B cell (primary cell): Measurements from ENCODE around the gene ATXN7L3. TPM values are rescaled to one million over a fixed set of nuclear protein-coding genes. Genes with fewer than 3 reads are reported as not detected.
A peak's percentile ranks its signal among the peaks of the same experiment; 100 is the strongest.

Source experiments
- ATAC-seq: fragments of 200-7000 bp; cut with Tn5 transposase; one replicate; pipeline ENCODE4 v1.10.0; 2021; ENCODE audit warnings: low read depth, mild to moderate bottlenecking, moderate number of reproducible peaks, moderate library complexity
- CTCF ChIA-PET: fragments of 350-600 bp; sonication (Branson Sonifier 250); formaldehyde crosslinking; loops from one replicate; lab custom pipeline; 2021; ENCODE audit warnings: antibody characterized with exemption, inconsistent platforms; lab: Charles Lee
- POLR2A ChIA-PET: fragments of 350-600 bp; sonication (Branson Sonifier 250); formaldehyde crosslinking; loops from one replicate; lab custom pipeline; 2021; ENCODE audit warnings: antibody characterized with exemption; lab: Charles Lee
- DNase-seq: peaks from one replicate; pipeline ENCODE4 v3.0.0; 2013
- H2AFZ ChIP-seq: 2 replicates; pipeline ENCODE4 v1.6.1; 2012; ENCODE audit warnings: mild to moderate bottlenecking, low read depth, low read length; ENCODE audit not compliant: insufficient read depth, poor library complexity, severe bottlenecking
- H3K27ac ChIP-seq, 2 donors: 1 replicate in 1 of 2; 2 replicates in 1 of 2; pipeline ENCODE4 v1.5.1; 2012 to 2013; ENCODE audit warnings: low read length in 2 of 2, mild to moderate bottlenecking in 2 of 2, moderate library complexity in 1 of 2
- H3K27me3 ChIP-seq, 4 experiments: fragments of 200-600 bp in 1 of 4; sonication (generic) in 1 of 4; replicated peaks in 1 of 4; 1 replicate in 2 of 4; 2 replicates in 2 of 4; pipeline versions ENCODE4 v1.6.1 to v1.7.0; 2013 to 2016; ENCODE audit warnings: low read length in 3 of 4, mild to moderate bottlenecking in 2 of 4, mixed read lengths in 1 of 4, moderate library complexity in 1 of 4; ENCODE audit not compliant: insufficient read depth in 4 of 4, control insufficient read depth in 3 of 4; ENCODE audit errors: control extremely low read depth in 1 of 4
- H3K36me3 ChIP-seq, 2 experiments: replicated peaks in 1 of 2; 1 replicate in 1 of 2; 2 replicates in 1 of 2; pipeline versions ENCODE4 v1.6.1 to v1.7.1; 2013; ENCODE audit warnings: low read length in 1 of 2; ENCODE audit not compliant: insufficient read depth in 2 of 2, control insufficient read depth in 1 of 2; ENCODE audit errors: control extremely low read depth in 1 of 2, extremely low read depth in 1 of 2
- H3K4me1 ChIP-seq, 2 donors: fragments of 200-600 bp in 1 of 2; sonication (generic) in 1 of 2; 1 replicate in 1 of 2; 2 replicates in 1 of 2; pipeline versions ENCODE4 v1.5.1 to v1.6.1; 2013 to 2017; ENCODE audit warnings: low read length in 2 of 2; ENCODE audit not compliant: control insufficient read depth in 2 of 2, insufficient read depth in 2 of 2
- H3K4me2 ChIP-seq: replicated peaks from 2 replicates; pipeline ENCODE3; 2012; ENCODE audit warnings: mild to moderate bottlenecking, low read depth, low read length; ENCODE audit not compliant: poor library complexity, severe bottlenecking
- H3K4me3 ChIP-seq, 5 experiments: fragments of 200-600 bp in 1 of 5; sonication (generic) in 1 of 5; 1 replicate in 3 of 5; 2 replicates in 2 of 5; pipeline versions ENCODE4 v1.5.1 to v1.7.0; 2011 to 2016; ENCODE audit warnings: low read length in 4 of 5, mild to moderate bottlenecking in 4 of 5, low read depth in 2 of 5, control low read depth in 1 of 5, moderate library complexity in 1 of 5; ENCODE audit not compliant: insufficient read depth in 1 of 5; ENCODE audit errors: control extremely low read depth in 1 of 5, extremely low read depth in 1 of 5
- H3K79me2 ChIP-seq: fragments of 200-600 bp; sonication (generic); one replicate; pipeline ENCODE4 v1.6.0; 2016; ENCODE audit warnings: low read length; ENCODE audit not compliant: control insufficient read depth, insufficient read depth
- H3K9ac ChIP-seq: fragments of 200-600 bp; sonication (generic); 2 replicates; pipeline ENCODE4 v1.6.1; 2017; ENCODE audit warnings: mild to moderate bottlenecking, low read length, moderate library complexity
- H3K9me3 ChIP-seq, 3 donors: one replicate each; pipeline versions ENCODE4 v1.6.1 to v1.7.1; 2013; ENCODE audit warnings: low read length in 2 of 3; ENCODE audit not compliant: control insufficient read depth in 2 of 3, insufficient read depth in 1 of 3; ENCODE audit errors: control extremely low read depth in 1 of 3
- H4K20me1 ChIP-seq: 2 replicates; pipeline ENCODE4 v1.6.0; 2012; ENCODE audit warnings: mild to moderate bottlenecking, low read length; ENCODE audit not compliant: insufficient read depth, control insufficient read depth, poor library complexity, severe bottlenecking
- H3K27ac Mint-ChIP-seq: one replicate; pipeline ENCODE4 v1.8.0; 2021; ENCODE audit warnings: mixed read lengths
- H3K27me3 Mint-ChIP-seq: one replicate; pipeline ENCODE4 v1.8.0; 2021; ENCODE audit warnings: mixed read lengths
- H3K4me1 Mint-ChIP-seq: one replicate; pipeline ENCODE4 v1.8.0; 2021; ENCODE audit warnings: mixed read lengths
- H3K4me3 Mint-ChIP-seq: one replicate; pipeline ENCODE4 v1.8.0; 2021; ENCODE audit warnings: mixed read lengths
- H3K9me3 Mint-ChIP-seq: one replicate; pipeline ENCODE4 v1.8.0; 2022; ENCODE audit warnings: mixed read lengths; ENCODE audit not compliant: insufficient read depth
- CTCF ChIP-seq: fragments of 200-600 bp; IDR thresholded peaks from one replicate; pipeline ENCODE4 v1.8.0; 2022; ENCODE audit warnings: antibody characterized with exemption, mild to moderate bottlenecking
- EZH2 ChIP-seq: IDR thresholded peaks from 2 replicates; pipeline ENCODE4 v1.6.1; 2012; ENCODE audit warnings: borderline replicate concordance, low read depth, mild to moderate bottlenecking, moderate library complexity, low read length; ENCODE audit not compliant: insufficient read depth, poor library complexity, severe bottlenecking
- WGBS: methylation state at CpG from one replicate; pipeline ENCODE4 v1.1.5; 2013; ENCODE audit warnings: missing lambda C conversion rate; ENCODE audit not compliant: insufficient coverage; 5-methylcytosine and 5-hydroxymethylcytosine counted together
- intact Hi-C: fragments of 100-400 bp; cut with micrococcal nuclease; formaldehyde crosslinking; loops from one replicate; pipeline ENCODE4 v1.10.0; 2022
- polyA plus RNA-seq: library from polyadenylated mRNA; depleted of rRNA; stranded (reverse); fragments of >200 nt; gene quantifications from 2 replicates; pipeline ENCODE4 v1.2.3, GENCODE V29; 2012
- total RNA-seq, 2 donors: library from RNA; stranded (reverse); fragments of 120-200 nt in 1 of 2; gene quantifications; 1 replicate in 1 of 2; 2 replicates in 1 of 2; pipeline versions ENCODE4 v1.2.3 to v1.2.4, GENCODE V29; 2013 to 2022

Gene ATXN7L3
- total and polyA plus RNA-seq, 2 donors (not counting 1 experiment from before 2014, with no cell fraction given): 63.6 to 107 TPM

GRCh38 chr17:44217738-44218343 is 18.2 kb upstream of the ATXN7L3 start:
- peaks cover 49 to 58% of the 10 kb centered on the region in 2 donors for H3K4me1 ChIP-seq
- peak overlapping the region; percentile 92 for H3K4me2 ChIP-seq
- Mint-ChIP-seq H3K9me3 (no peaks in the 10 kb centered on the region), H3K27me3 (no peaks in the 10 kb centered on the region), H3K4me3 (peak overlapping the region; percentile 84), H3K4me1 (peaks cover 61% of the 10 kb centered on the region), H3K27ac (peak overlapping the region; percentile 98)
- CTCF ChIA-PET: interaction anchor here (0.8 to 5.5 kb wide), 13 partner anchors 7 to 137 kb away, joined by 3 to 62 read pairs (median 9); partner anchors contain the start of genes GRN and HDAC5
- peaks cover 62% of the 10 kb centered on the region for H3K79me2 ChIP-seq
- no peak for TF ChIP-seq CTCF
- no peak for TF ChIP-seq EZH2
- DNase-seq (no peak), ATAC-seq (no peak)
- peak overlapping the region; percentile 88 to 89 for H3K27ac ChIP-seq
- intact Hi-C loops: loop anchor here (1.0 to 2.0 kb wide), 4 partner anchors 8 to 148 kb away; partner anchors contain the start of genes G6PC3, HROB and TMUB2
- H2AFZ ChIP-seq: peak overlapping the region; percentile 43
- H3K36me3 ChIP-seq: peaks cover 2 to 29% of the 10 kb centered on the region in 2 experiments
- H4K20me1 ChIP-seq: no peaks in the 10 kb centered on the region
- H3K9me3 ChIP-seq: no peaks in the 10 kb centered on the region
- 3% methylated on average over 10 of the region's 10 CpGs for WGBS
- no peaks in the 10 kb centered on the region for H3K27me3 ChIP-seq
- H3K4me3 ChIP-seq: peak overlapping the region; percentile 61 to 87 (median 74)
- POLR2A ChIA-PET: interaction anchor here (0.6 to 7.8 kb wide), 16 partner anchors 8 to 682 kb away, joined by 3 to 100 read pairs (median 5); partner anchors contain the start of genes ATXN7L3, EFTUD2, GRN and HDAC5
- peak overlapping the region; percentile 77 for H3K9ac ChIP-seq

GRCh38 chr17:44216694-44217093 is 17.0 kb upstream of the ATXN7L3 start:
- CTCF ChIA-PET: interaction anchor here (1.0 to 3.6 kb wide), 13 partner anchors 10 to 138 kb away, joined by 3 to 28 read pairs (median 9); partner anchors contain the start of genes GRN, HDAC5 and SLC25A39
- H4K20me1 ChIP-seq: peaks cover 6% of the 10 kb centered on the region

More at GRCh38 chr17:44216694-44217093, 17.0 kb upstream of the ATXN7L3 start:
- H3K9me3 Mint-ChIP-seq: no peaks in the 10 kb centered on the region
- peaks cover 43 to 56% of the 10 kb centered on the region in 2 donors for H3K4me1 ChIP-seq
- H3K27me3 Mint-ChIP-seq: no peaks in the 10 kb centered on the region
- peak overlapping the region; percentile 28 to 87 (median 74) for H3K4me3 ChIP-seq
- peak overlapping the region; percentile 84 for H3K4me3 Mint-ChIP-seq
- DNase-seq: no peak
- TF ChIP-seq CTCF (no peak), EZH2 (no peak)
- no peaks in the 10 kb centered on the region for H3K9me3 ChIP-seq
- peak overlapping the region; percentile 77 for H3K9ac ChIP-seq
- POLR2A ChIA-PET: interaction anchor here (1.0 to 7.8 kb wide), 8 partner anchors 9 to 134 kb away, joined by 3 to 100 read pairs (median 5); partner anchors contain the start of genes ATXN7L3, GRN, SLC25A39 and TMUB2
- H3K4me1 Mint-ChIP-seq: peaks cover 54% of the 10 kb centered on the region
- H3K27me3 ChIP-seq: no peaks in the 10 kb centered on the region
- peak overlapping the region; percentile 92 for H3K4me2 ChIP-seq
- H3K27ac ChIP-seq: peak overlapping the region; percentile 88 to 89
- ATAC-seq: no peak
- H3K36me3 ChIP-seq: peaks cover 2 to 34% of the 10 kb centered on the region in 2 experiments
- no peak overlapping the region for H2AFZ ChIP-seq
- 25% methylated on average over 4 of the region's 5 CpGs for WGBS
- peak overlapping the region; percentile 98 for H3K27ac Mint-ChIP-seq
- intact Hi-C loops: loop anchor here (1.0 kb wide), 2 partner anchors 16 to 129 kb away; partner anchors contain the start of gene GRN
- peaks cover 71% of the 10 kb centered on the region for H3K79me2 ChIP-seq
